A172 (cell line): ENCODE measurements around the gene CRB2. TPM values are rescaled to one million over a fixed set of nuclear protein-coding genes. Genes with fewer than 3 reads are reported as not detected.

Experiments used
- DNase-seq: peaks from one replicate; pipeline ENCODE4 v3.0.0-alpha.2; 2015; ENCODE audit warnings: low spot score
- total RNA-seq: library from RNA; depleted of rRNA; stranded (reverse); fragments of >200 nt; shearing (Covaris generic); gene quantifications from 2 replicates; pipeline ENCODE4 v1.2.3, GENCODE V29; 2014; rRNA removed

The CRB2 gene
- total RNA-seq, 1 experiment from 2014 or later, result 0.26 TPM

- DNase-seq, result no peak
Observed at GRCh38 chr9:123421186-123421585, 65.2 kb downstream of the CRB2 start.

- DNase-seq, result no peak
Observed at GRCh38 chr9:123421801-123422455, 65.9 kb downstream of the CRB2 start.

- DNase-seq, result no peak
Observed at GRCh38 chr9:123422635-123423310, 66.8 kb downstream of the CRB2 start.

- no peak for DNase-seq
Observed at GRCh38 chr9:123423311-123423640, 67.3 kb downstream of the CRB2 start.

DNA sequence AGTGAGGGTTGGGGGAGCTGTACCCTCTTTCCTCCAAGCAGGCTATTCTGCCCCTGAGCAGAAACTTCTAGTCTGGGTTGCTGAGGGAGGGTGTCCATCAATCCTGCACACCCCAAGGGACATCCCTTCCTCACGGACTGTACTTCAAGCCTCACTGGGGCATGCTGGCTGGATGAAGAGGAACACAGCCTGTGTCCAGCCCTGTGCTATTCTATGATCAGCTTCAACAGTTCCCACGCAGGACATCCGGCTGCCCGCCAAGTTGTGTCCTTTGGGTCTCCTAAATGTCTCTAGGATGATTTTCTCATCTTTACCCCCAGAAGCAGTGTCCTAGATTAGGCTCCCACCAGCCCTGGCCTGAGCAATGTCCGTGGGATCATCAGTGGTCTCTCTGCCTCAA is 68.1 kb downstream of the CRB2 start:
- no peak for DNase-seq

- DNase-seq, result no peak
Observed at GRCh38 chr9:123424552-123425225, 68.7 kb downstream of the CRB2 start.

DNA sequence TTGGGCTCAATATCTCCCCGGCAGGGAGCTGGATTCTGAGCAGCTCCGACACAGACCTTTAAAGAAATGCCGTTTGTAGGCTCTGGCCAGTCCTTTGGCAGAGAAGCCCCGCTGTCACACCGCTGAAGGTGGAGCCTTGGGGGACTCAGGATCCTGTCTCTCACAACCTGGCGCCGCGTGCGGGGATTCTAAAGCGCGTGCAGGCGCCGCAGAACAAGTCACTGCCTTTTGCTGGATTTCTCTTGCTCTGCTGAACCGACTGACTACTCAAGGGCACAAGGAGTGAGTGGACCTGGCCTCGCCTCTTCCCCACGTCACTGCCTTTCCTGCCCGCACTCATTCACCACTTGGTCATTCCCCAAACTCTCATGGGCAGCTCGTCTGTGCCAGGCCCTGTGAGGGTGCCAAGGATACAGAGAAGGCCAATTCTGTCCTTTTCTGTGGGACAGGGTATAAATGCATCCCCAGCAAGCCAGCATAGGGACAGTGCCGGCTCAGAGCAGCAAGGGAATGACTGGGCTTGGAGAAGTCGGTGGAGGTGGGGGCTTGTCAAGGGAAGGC is 69.3 kb downstream of the CRB2 start:
- no peak for DNase-seq

DNA sequence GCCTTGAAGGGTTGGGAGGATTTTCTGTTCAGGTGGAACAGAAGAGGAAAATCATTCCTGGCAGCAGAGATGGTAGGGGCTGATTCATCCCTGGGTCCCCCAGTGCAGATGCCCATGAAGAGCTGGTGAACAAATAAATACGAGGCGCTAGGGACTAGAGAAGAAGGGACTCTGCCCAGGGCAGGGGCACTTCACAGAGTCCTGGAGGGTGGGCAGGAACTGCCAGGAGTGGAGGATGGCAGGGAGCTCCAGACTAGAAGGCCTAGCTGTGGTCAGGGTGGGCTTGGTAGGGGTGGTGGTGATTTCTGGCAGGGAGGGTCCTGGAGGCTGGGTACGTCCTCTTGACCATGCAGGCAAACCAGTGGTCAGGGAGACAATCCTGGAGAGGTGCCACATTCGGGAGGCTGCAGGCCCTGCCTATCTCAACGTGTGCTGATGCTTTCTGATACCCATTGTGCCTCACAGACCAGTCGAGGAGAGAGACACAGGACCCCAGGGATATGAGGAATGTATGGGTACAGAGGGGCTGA is 69.9 kb downstream of the CRB2 start:
- no peak for DNase-seq

DNA sequence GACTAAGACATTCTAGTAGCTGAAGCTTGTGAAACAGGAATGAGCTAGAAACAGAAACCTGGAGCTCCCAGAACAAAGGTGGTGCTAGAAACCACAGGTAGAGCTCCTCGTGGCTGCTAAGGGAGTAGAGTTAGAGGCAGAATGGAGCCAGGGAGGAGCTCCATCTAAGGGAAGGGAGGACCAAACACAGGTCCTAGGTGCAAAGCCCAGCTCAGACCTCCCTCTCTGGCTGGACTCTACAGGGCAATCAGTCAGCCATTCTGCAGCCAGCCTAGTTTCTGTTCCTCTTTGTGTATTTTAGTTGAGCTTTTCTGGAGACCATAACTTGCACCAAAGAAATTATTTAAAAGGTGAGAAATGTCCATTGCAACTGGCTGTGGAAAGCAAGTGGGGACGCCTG is 70.4 kb downstream of the CRB2 start:
- DNase-seq, result no peak

Other genes starting within 250 kb of the CRB2 start
- gene STRBP, start 87.6 kb upstream of the CRB2 start, total RNA-seq, result 29.0 and 32.7 TPM in 2 replicates